A549 (cell line): ENCODE data around the gene NEAT1.

Source experiments
- BCL3 ChIP-seq: fragments of >200 bp; sonication (Bioruptor Twin); formaldehyde crosslinking; IDR thresholded peaks from 3 replicates; pipeline ENCODE4 v1.6.1; 2016
- BHLHE40 ChIP-seq: IDR thresholded peaks from 2 replicates; pipeline ENCODE4 v1.6.1; 2012; ENCODE audit warnings: low read depth, low read length, inconsistent platforms
- CBX8 ChIP-seq: fragments of 200-600 bp; sonication (generic); IDR thresholded peaks from 2 replicates; pipeline ENCODE4 v1.6.1; 2016
- CEBPB ChIP-seq, 2 experiments: fragments of >200 bp in 1 of 2; sonication (Bioruptor Twin) in 1 of 2; formaldehyde crosslinking in 1 of 2; IDR thresholded peaks; 2 replicates each; pipeline ENCODE4 v1.6.1; 2012 to 2016
- JUNB ChIP-seq: fragments of >200 bp; sonication (Bioruptor Twin); formaldehyde crosslinking; IDR thresholded peaks from 2 replicates; pipeline ENCODE4 v1.6.1; 2016
- MAFK ChIP-seq: fragments of 450-650 bp; IDR thresholded peaks from 2 replicates; pipeline ENCODE4 v1.6.1; 2014; ENCODE audit not compliant: partially characterized antibody
- MAX ChIP-seq: IDR thresholded peaks from 2 replicates; pipeline ENCODE4 v1.6.1; 2012
- POLR2A ChIP-seq: IDR thresholded peaks from 2 replicates; pipeline ENCODE4 v1.6.1; 2012; ENCODE audit warnings: mild to moderate bottlenecking, low read length
- RAD21 ChIP-seq, 2 experiments: fragments of >200 bp in 1 of 2; sonication (Bioruptor Twin) in 1 of 2; formaldehyde crosslinking in 1 of 2; IDR thresholded peaks in 1 of 2; conservative IDR thresholded peaks in 1 of 2; 2 replicates in 1 of 2; 3 replicates in 1 of 2; pipeline ENCODE4 v1.6.1; 2012 to 2018; ENCODE audit warnings: inconsistent platforms in 1 of 2
- RNF2 ChIP-seq: fragments of 200-600 bp; sonication (generic); IDR thresholded peaks from 2 replicates; pipeline ENCODE4 v1.6.1; 2016; ENCODE audit warnings: low read depth, mild to moderate bottlenecking, antibody characterized with exemption, moderate library complexity, borderline replicate concordance
- ZFP36 ChIP-seq: fragments of 450-650 bp; IDR thresholded peaks from 2 replicates; pipeline ENCODE4 v1.6.1; 2014; ENCODE audit warnings: borderline replicate concordance; ENCODE audit not compliant: partially characterized antibody
- TF ChIP-seq, protein P1 (sequence below): fragments of >200 bp; sonication (Bioruptor Twin); formaldehyde crosslinking; IDR thresholded peaks from 3 replicates; pipeline ENCODE4 v1.5.1; 2016
- TF ChIP-seq, protein P2 (sequence below): fragments of 200-600 bp; sonication (generic); IDR thresholded peaks from 2 replicates; pipeline ENCODE4 v1.6.1; 2016; ENCODE audit warnings: antibody characterized with exemption, mild to moderate bottlenecking, moderate library complexity
- TF ChIP-seq, protein P3 (sequence below): IDR thresholded peaks from 2 replicates; pipeline ENCODE4 v1.6.1; 2012; ENCODE audit warnings: low read depth, borderline replicate concordance

GRCh38 chr11:65434057-65434666 is 11.6 kb downstream of the NEAT1 start:
- TF ChIP-seq MAFK (no peak), BCL3 (no peak), MAX (no peak), POLR2A (no peak), RAD21 (conservative IDR thresholded peaks at IDR 0.05 in 1 of 2, IDR thresholded peaks at IDR 0.05 in 1 of 2) (no peak), JUNB (no peak), ZFP36 (no peak), RNF2 (no peak), CBX8 (no peak), CEBPB (IDR thresholded peaks at IDR 0.05) (no peak), BHLHE40 (no peak)
- TF ChIP-seq, protein P1, sequence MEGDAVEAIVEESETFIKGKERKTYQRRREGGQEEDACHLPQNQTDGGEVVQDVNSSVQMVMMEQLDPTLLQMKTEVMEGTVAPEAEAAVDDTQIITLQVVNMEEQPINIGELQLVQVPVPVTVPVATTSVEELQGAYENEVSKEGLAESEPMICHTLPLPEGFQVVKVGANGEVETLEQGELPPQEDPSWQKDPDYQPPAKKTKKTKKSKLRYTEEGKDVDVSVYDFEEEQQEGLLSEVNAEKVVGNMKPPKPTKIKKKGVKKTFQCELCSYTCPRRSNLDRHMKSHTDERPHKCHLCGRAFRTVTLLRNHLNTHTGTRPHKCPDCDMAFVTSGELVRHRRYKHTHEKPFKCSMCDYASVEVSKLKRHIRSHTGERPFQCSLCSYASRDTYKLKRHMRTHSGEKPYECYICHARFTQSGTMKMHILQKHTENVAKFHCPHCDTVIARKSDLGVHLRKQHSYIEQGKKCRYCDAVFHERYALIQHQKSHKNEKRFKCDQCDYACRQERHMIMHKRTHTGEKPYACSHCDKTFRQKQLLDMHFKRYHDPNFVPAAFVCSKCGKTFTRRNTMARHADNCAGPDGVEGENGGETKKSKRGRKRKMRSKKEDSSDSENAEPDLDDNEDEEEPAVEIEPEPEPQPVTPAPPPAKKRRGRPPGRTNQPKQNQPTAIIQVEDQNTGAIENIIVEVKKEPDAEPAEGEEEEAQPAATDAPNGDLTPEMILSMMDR, result no peak
- TF ChIP-seq, protein P2, sequence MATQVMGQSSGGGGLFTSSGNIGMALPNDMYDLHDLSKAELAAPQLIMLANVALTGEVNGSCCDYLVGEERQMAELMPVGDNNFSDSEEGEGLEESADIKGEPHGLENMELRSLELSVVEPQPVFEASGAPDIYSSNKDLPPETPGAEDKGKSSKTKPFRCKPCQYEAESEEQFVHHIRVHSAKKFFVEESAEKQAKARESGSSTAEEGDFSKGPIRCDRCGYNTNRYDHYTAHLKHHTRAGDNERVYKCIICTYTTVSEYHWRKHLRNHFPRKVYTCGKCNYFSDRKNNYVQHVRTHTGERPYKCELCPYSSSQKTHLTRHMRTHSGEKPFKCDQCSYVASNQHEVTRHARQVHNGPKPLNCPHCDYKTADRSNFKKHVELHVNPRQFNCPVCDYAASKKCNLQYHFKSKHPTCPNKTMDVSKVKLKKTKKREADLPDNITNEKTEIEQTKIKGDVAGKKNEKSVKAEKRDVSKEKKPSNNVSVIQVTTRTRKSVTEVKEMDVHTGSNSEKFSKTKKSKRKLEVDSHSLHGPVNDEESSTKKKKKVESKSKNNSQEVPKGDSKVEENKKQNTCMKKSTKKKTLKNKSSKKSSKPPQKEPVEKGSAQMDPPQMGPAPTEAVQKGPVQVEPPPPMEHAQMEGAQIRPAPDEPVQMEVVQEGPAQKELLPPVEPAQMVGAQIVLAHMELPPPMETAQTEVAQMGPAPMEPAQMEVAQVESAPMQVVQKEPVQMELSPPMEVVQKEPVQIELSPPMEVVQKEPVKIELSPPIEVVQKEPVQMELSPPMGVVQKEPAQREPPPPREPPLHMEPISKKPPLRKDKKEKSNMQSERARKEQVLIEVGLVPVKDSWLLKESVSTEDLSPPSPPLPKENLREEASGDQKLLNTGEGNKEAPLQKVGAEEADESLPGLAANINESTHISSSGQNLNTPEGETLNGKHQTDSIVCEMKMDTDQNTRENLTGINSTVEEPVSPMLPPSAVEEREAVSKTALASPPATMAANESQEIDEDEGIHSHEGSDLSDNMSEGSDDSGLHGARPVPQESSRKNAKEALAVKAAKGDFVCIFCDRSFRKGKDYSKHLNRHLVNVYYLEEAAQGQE, result no peak; the same call in 1 of the 2 replicates
- TF ChIP-seq, protein P3, sequence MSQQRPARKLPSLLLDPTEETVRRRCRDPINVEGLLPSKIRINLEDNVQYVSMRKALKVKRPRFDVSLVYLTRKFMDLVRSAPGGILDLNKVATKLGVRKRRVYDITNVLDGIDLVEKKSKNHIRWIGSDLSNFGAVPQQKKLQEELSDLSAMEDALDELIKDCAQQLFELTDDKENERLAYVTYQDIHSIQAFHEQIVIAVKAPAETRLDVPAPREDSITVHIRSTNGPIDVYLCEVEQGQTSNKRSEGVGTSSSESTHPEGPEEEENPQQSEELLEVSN, result no peak
